ENCODE data around the gene AMBP. TPM values are rescaled to one million over a fixed set of nuclear protein-coding genes. Genes with fewer than 3 reads are reported as not detected.

Gene AMBP
- total RNA-seq, 8 experiments from 2014 or later = 0.16 to 1.8 (median 0.45) TPM; not detected in 1

DNA sequence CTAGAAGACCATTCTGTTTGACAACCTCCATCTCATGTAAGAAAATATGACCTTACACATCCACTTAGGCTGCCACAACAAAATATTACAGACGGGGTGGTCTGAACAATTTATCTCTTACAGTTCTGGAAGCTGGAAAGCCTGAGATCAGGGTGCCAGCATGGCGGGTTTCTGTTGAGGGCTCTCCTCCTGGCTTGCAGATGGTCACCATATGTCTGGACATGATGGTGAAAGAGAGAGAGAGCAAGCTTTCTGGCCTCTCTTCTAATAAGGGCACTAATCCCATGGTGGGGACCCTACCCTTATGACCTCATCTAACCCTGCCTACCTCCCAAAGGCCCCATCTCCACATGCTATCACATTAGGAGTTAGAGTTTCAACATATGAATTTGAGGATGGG, 66.0 kb downstream of the AMBP start:
- H3K4me3 ChIP-seq = no peak overlapping the region
- no peaks in the 10 kb centered on the region for H3K4me1 ChIP-seq (replicated peaks in 1 of 2)
- 13 to 100% (median 64%) methylated on average over 1 to 2 of the region's 2 CpGs; no CpG with 5 or more reads in 3 of the 10 experiments for WGBS, 10 experiments
- no peak for ATAC-seq (replicated peaks in 6 of 8)
- in situ Hi-C loops (cut with MboI; ENCODE audit: low pct_unique_long_range_greater_than_20kb in 2 of 9, low sequenced_read_pairs in 9 of 9, unreplicated experiment in 9 of 9) = no loop called here
- no peak overlapping the region for H3K27ac ChIP-seq

DNA sequence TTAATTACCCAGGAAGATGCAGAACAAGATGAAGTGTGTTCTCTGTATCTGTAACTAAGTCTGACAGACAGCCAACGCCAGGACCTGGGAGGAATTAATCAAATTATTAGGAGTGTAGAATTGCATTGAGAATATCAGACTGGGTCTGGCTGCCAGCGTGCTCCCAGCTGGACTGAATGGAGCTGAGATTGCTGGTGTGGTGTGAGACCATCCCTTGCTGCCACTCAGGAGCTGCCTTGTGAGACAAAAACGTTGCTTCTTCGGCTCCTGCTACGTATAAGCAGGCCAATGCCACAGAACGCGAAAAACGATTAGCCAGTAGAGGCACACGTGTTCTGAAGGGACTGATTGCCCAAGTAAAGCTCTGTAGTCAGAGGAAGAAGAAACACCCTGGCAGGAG, 66.8 kb downstream of the AMBP start:
- no peak for ATAC-seq (replicated peaks in 6 of 8)
- in situ Hi-C loops (cut with MboI; ENCODE audit: low pct_unique_long_range_greater_than_20kb in 2 of 9, low sequenced_read_pairs in 9 of 9, unreplicated experiment in 9 of 9) = no loop called here
- H3K4me1 ChIP-seq (replicated peaks in 1 of 2) = no peaks in the 10 kb centered on the region
- no peak overlapping the region for H3K4me3 ChIP-seq
- 60 to 100% (median 85%) methylated on average over 1 to 9 of the region's 9 CpGs; no CpG with 5 or more reads in 3 of the 10 experiments for WGBS, 10 experiments
- H3K27ac ChIP-seq = no peak overlapping the region

Other genes with a start within 250 kb of the AMBP start
- 10 to 100 TPM in 7 of 8 experiments, 1 to 10 TPM in 1; 3.4 to 41.6 (median 20.4) TPM for gene ZNF618, start 202.0 kb downstream of the AMBP start, total RNA-seq
- 1 to 10 TPM in 2 of 8 experiments, under 1 TPM in 3, not detected in 3; 0.46 to 2.0 (median 0.96) TPM for gene KIF12, start 21.0 kb upstream of the AMBP start, total RNA-seq
- gene COL27A1, start 77.2 kb upstream of the AMBP start, total RNA-seq = 10 to 100 TPM in 1 of 8 experiments, 1 to 10 TPM in 6, under 1 TPM in 1; 0.54 to 40.3 (median 4.2) TPM
- not detected for gene ORM1, start 244.8 kb upstream of the AMBP start, total RNA-seq

Measured in motor neuron (in vitro differentiated cells).